Glomerular visceral epithelial cell (primary cell): ENCODE measurements around the gene SYNGR1.
A peak's percentile ranks its signal among the peaks of the same experiment; 100 is the strongest.
"Not testable (repeated sequence)": the region's sequence is repeated elsewhere in the genome, so short reads cannot be mapped to it uniquely, and the experiment has no call there.

Source experiments
- DNase-seq: peaks from one replicate; pipeline ENCODE4 v3.0.0-alpha.2; 2016; ENCODE audit errors: extremely low spot score

The SYNGR1 gene

DNA sequence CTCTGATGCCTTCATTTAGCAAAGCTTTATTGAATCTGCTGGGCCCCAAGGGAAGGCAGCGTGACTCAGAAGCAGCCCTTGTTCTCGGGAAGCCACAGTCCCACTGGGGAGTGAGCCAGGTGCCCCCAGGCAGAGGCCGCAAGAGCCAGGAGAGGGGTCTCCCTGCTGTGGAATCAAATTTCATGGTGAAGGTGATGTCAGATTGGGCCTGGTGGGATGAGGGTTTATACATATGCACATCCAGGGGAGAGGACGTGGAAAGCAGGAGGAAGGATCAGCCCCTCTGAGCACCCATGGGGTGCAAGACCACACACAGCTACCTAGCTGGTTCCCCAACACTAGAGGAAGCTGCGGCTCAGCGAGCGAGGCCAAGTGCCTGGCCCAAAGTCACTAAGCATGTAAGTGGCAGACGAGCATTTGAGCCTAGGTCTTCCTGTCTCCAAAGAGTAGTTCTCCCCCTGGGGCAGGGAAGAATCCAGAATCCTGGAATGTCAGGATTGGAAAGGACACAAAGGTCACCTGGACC is 2.0 kb downstream of the SYNGR1 start:
- no peak for DNase-seq

- no peak for DNase-seq
These were observed 2.6 kb downstream of the SYNGR1 start for GRCh38 chr22:39352306-39352891.

DNA sequence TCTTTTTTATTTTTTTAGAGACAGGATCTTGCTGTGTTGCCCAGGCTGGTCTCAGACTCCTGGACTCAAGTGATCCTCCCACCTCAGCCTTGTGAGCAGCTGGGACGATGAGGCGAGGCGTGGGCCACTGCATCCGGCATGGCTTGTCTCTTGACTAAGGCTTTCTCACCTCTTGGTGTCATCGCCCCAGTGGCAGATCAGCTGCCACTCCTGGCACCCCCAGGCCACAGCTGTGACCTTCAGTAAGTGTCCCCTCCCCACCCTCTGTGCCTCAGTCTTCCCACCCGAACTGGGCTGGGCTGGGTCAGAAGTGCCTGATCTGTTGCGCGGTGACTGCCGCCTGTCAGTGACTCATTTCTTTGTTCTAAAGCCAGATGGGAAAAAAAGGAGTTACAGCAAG is 3.6 kb downstream of the SYNGR1 start:
- no peak for DNase-seq

DNA sequence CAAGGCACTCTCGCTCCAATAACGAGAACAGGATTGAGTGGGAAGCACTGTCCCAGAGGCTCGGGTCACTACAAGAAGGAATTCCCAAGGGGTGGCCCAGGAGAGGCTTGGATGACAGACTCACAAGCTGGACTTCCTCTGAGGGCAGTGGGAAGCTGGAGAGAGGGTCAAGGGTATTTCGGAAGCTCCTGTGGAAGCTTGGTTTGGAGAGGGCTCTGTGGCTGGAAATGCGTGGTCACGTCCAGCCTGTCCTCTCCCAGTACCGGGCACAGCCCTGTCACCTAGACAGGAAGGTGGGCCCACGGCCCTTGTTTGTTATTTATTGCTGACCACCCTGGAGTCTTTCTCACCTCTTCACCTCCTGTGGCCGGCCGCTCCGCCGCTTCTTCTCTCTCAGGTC is 5.3 kb downstream of the SYNGR1 start:
- no peak for DNase-seq

GRCh38 chr22:39355805-39356204 is 6.0 kb downstream of the SYNGR1 start:
- not testable (repeated sequence) for DNase-seq

- no peak for DNase-seq
These were observed 6.7 kb downstream of the SYNGR1 start for GRCh38 chr22:39356464-39356863.

DNA sequence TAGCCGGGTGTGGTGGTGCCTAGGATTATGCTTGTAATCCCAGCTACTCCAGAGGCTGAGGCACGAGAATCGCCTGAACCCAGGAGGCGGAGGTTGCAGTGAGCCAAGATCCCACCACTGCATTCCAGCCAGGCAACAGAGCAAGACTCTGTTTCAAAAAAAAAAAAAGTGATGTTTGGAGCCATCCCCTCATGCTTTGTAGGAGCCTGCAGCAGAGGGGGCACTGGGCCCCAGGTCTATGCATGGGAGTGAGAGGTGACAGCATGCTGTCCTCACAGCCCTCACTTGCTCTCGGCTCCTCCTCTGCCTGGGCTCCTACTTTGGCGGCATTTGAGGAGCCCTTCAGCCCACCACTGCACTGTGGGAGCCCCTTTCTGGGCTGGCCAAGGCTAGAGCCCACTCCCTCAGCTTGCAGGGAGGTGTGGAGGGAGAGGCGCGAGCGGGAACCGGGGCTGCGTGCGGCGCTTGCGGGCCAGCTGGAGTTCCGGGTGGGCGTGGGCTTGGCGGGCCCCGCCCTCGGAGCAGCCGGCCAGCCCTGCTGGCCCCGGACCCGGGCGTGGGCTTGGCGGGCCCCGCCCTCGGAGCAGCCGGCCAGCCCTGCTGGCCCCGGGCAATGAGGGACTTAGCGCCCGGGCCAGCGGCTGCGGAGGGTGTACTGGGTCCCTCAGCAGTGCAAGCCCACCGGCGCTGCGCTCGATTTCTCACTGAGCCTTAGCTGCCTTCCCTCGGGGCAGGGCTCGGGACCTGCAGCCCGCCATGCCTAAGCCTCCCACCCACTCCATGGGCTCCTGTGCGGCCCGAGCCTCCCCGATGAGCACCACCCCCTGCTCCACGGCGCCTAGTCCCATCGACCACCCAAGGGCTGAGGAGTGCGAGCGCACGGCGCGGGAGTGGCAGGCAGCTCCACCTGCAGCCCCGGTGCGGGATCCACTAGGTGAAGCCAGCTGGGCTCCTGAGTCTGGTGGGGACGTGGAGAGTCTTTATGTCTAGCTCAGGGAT is 7.6 kb downstream of the SYNGR1 start:
- peak; percentile 39 for DNase-seq

- not testable (repeated sequence) for DNase-seq
These were observed 8.4 kb downstream of the SYNGR1 start for GRCh38 chr22:39358197-39358596.

- no peak for DNase-seq
These were observed 9.9 kb downstream of the SYNGR1 start for GRCh38 chr22:39359659-39360195.

GRCh38 chr22:39360242-39360641 is 10.5 kb downstream of the SYNGR1 start:
- no peak for DNase-seq

DNA sequence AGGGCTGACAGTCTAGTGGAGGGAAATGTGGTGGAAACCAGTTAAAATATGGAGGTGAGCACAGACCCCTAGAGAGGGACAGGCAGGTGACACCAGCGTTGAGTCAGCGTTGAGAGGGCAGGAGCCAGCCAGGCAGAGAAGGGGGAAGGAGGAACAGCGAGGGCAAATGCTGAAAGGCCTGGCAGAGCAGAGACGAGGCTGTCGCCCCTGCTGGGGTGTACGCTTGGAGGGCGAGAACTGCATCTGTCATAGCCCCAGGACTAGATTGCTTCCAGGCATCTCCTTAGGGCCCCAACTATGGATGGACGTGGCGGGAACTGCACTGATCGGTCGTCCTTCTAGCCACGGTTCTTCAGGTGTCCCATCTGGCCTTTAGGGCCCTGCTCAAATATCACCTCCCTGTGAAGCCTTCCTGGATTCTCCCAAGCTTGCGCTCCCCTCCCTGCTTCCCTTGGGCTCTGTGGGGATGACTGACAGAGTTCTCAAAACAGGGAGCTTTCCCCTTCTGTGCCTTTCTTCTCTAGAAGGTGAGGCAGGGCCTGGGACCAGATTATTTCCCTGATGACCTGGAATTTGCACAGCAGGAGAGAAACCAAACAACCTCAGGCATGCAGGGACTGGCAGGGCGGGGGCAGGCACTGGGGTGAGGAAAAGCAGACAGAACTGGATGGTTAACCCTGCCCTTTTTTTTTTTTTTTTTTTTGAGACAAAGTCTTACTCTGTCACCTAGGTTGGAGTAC is 11.1 kb downstream of the SYNGR1 start:
- peak; percentile 67 for DNase-seq

GRCh38 chr22:39361496-39361895 is 11.7 kb downstream of the SYNGR1 start:
- DNase-seq = no peak

DNA sequence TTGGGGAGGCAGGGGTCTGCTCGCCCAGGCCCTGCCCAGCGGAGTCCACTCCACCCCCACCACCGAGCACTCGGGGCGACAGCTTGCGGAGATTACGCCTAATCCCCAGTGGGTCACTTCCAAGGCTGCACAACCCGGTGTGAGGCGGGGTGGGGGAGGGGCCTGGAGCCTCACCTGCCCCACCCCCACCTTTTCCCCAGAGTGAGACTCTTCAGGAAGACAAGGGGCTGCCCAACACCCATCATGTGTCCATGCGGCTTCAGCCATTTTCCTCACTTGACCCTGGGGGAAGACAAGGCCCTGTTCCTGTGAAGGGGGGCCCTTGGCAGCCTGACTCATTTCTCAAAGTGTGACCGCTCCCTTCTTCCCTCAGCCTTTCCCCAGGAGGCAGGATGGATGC is 12.5 kb downstream of the SYNGR1 start:
- DNase-seq = no peak

DNA sequence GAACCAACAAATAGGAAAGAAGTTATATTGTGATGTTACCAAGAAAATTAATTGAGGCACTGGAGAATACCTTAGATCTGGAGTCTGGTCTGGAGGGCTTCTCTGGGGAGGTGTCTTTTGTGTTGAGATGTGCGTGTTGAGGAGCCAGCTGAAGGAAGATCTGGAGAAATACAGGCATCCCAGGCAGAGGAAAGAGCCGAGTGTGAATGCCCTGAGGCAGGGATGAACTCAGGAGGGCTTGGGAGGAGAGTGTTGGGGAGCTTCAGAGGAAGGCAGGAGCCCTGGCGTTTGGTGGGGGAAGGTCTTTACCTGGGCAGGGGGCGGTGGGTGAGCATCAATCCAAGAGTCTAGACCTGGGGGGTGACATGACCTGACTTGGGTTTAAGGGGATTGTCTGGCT is 13.1 kb downstream of the SYNGR1 start:
- no peak for DNase-seq

DNA sequence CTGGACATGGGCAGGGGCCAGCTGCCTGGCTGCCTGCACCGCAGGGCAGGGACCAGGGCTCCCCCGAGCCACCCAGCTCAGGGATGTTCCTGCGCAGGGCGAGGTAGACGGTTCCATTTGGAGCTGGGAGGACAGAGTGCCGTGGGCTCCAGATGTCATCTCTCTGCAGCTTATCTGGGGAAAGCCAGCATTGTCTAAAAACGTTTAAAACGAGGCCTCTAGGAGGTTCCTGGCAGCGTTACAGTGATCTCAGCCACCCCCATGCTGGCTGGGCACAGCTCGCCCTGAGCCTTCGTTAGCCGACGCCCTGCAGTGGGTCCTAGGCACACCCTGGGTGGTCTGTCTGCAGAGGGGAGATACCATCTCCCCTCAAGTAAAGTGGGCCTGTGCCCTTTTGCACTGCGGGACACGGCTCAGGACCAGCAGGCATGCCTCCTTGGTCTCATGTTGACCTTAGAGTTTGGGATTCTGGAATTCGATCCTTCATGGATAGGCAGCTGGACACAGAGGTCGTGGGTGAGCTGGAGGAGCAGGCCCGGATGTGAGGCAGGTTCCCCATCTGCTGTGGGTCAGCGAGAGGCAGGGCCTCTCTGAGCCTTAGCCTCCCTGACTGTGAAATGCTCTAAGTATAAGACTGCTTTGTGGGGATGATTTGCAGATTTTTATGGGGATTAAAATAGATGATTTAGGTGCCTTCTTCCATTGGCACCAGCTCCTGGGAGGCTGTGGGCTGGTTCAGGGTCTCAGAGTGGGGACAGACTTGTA is 14.1 kb downstream of the SYNGR1 start:
- no peak for DNase-seq

DNA sequence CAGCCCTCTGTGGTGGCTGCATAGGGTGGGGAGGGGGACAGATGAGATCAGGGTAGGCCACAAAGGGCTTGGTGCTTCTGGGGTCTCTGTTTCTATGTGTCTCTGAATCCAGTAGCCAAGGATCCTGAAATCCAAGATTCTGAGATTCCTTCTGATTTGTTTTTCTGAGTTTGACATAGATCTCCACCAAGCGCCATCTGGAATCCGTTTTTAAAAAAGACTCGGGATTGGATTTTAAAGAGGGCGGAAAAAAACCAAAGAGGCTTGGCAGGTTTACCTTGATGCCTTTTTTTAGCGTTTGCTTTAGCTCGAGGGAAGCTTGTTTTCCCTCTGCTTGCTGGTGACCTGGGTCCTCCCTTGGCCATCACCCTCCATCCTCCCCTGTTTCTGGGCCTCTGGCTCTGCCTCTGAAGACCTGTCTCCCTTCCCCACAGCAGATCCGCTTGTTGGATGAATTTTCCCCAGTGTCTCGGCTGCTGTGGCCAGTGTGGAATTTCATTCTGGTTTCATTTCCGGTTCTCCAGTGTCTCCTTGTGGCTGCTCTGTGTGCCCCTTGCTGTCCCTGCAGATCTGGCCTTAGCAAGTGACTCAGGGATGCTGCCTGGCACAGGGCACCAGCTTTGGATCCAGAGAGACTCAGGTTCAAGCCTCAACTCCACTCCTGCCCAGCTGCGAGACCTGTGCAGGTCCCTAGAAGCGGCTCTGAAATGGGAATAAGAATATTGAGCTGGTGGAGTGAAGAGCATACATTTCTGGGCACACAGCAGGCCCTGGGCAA is 15.1 kb downstream of the SYNGR1 start:
- DNase-seq = peak; percentile 48

- no peak for DNase-seq
These were observed 15.6 kb downstream of the SYNGR1 start for GRCh38 chr22:39365492-39365780.

- DNase-seq = no peak
These were observed 17.2 kb downstream of the SYNGR1 start for GRCh38 chr22:39367035-39367434.

DNA sequence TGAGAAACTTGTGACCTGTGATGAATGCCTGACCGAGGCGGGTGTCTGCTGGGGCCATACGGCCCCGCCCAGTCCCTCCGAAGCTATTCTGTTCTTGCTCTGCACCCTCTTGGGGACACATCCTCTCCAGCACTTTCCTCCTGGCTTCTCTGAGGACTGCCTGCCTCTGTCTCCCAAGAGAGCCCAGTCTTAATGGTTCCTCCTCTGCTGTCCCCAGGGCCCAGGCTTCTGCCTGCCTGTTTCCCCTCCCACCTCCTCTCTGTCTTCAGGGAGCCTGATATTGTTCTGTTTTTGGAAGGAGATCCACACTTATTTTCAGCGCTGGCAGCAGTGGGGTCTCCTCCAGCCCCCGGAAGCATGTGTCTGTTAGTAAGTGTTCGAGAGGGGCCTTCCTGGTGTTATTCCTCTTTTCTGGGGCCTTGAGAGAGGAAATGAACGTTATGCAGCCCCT is 18.7 kb downstream of the SYNGR1 start:
- DNase-seq = no peak

DNA sequence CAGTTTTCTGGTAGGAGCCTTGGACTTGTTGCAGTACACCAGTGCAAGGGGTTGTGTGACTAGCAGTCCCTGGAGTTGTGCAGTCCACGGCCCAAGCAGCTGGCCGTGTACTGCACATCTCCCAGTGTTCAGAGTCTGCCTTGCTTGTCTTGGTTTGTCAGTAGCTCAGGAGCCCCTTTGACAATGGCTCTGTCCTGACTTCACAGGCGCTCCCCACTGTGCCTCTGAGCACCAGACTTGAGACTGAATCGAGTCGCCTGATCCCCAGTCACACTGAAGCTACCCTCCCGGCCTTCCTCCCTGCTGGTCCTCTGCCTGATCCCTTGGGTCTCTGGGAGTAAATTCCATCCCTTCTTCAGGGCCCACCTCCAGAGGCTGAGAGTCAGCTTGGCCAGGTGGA is 19.4 kb downstream of the SYNGR1 start:
- DNase-seq = no peak

DNA sequence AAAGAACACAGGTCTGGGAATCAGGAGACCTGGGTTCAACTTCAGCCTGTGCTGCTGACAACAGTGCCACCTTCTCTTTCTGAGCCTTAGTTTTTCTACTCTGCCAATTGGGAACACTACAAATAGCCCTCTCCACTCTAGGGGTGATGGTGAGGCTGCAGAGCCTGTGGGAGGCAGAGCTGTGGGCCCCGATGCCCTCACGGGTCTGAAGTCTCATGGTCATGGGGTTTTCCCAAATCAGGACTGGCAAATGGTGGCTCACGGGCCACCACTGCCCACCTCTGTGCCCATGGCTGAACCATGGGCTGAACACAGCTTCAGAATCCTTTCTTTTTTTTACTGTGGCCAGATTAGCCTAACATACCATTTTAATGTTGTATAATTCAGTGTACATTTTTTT is 19.8 kb downstream of the SYNGR1 start:
- no peak for DNase-seq
